T-helper 22 cell (primary cell): ENCODE measurements around the gene DEFB112.

Source experiments
- DNase-seq: peaks from one replicate; pipeline ENCODE4 v3.0.0-alpha.2; 2020; ENCODE audit warnings: low read depth

DEFB112 gene

GRCh38 chr6:50049829-50050228 lies at the start of gene DEFB112:
TSS of gene DEFB112 (minus strand) at chr6:50049929. CDS start at chr6:50049869, 60 bp downstream.
- no peak for DNase-seq

GRCh38 chr6:50098641-50098993 lies 48.9 kb upstream of the DEFB112 start:
- DNase-seq = no peak

- DNase-seq = no peak
These were observed 48.4 kb upstream of the DEFB112 start for GRCh38 chr6:50097966-50098640.

- no peak for DNase-seq
These were observed 46.6 kb upstream of the DEFB112 start for GRCh38 chr6:50096296-50096695.

GRCh38 chr6:50093938-50094272 lies 44.2 kb upstream of the DEFB112 start:
- no peak for DNase-seq

GRCh38 chr6:50093116-50093937 lies 43.6 kb upstream of the DEFB112 start:
- no peak for DNase-seq

- no peak for DNase-seq
These were observed 41.9 kb upstream of the DEFB112 start for GRCh38 chr6:50091641-50092040.

GRCh38 chr6:50089911-50090310 lies 40.2 kb upstream of the DEFB112 start:
- DNase-seq = no peak

- DNase-seq = no peak
These were observed 37.7 kb upstream of the DEFB112 start for GRCh38 chr6:50087231-50087954.

GRCh38 chr6:50077385-50077784 lies 27.7 kb upstream of the DEFB112 start:
- DNase-seq = no peak

GRCh38 chr6:50076431-50076830 lies 26.7 kb upstream of the DEFB112 start:
- no peak for DNase-seq

- no peak for DNase-seq
These were observed 22.2 kb upstream of the DEFB112 start for GRCh38 chr6:50071921-50072320.

GRCh38 chr6:50070101-50070500 lies 20.4 kb upstream of the DEFB112 start:
- no peak for DNase-seq

- DNase-seq = no peak
These were observed 12.3 kb upstream of the DEFB112 start for GRCh38 chr6:50062051-50062450.

GRCh38 chr6:50056242-50056641 lies 6.5 kb upstream of the DEFB112 start:
- DNase-seq = no peak

GRCh38 chr6:50047026-50047425 lies 2.7 kb downstream of the DEFB112 start:
- DNase-seq = no peak

- DNase-seq = no peak
These were observed 18.8 kb downstream of the DEFB112 start for GRCh38 chr6:50030777-50031562.

GRCh38 chr6:50030350-50030749 lies 19.4 kb downstream of the DEFB112 start:
- no peak for DNase-seq

- no peak for DNase-seq
These were observed 24.5 kb downstream of the DEFB112 start for GRCh38 chr6:50025258-50025657.

GRCh38 chr6:50021894-50022293 lies 27.8 kb downstream of the DEFB112 start, which contains the start of gene DEFB110:
TSS of gene DEFB110 (minus strand) at chr6:50021994. CDS start at chr6:50021935, 59 bp downstream.
- no peak for DNase-seq

- no peak for DNase-seq
These were observed 41.9 kb downstream of the DEFB112 start for GRCh38 chr6:50007819-50008218.

GRCh38 chr6:50003139-50003538 lies 46.6 kb downstream of the DEFB112 start:
- no peak for DNase-seq
